ENCODE data around the gene TTC21B.
A peak's percentile ranks its signal among the peaks of the same experiment; 100 is the strongest.

TTC21B gene

DNA sequence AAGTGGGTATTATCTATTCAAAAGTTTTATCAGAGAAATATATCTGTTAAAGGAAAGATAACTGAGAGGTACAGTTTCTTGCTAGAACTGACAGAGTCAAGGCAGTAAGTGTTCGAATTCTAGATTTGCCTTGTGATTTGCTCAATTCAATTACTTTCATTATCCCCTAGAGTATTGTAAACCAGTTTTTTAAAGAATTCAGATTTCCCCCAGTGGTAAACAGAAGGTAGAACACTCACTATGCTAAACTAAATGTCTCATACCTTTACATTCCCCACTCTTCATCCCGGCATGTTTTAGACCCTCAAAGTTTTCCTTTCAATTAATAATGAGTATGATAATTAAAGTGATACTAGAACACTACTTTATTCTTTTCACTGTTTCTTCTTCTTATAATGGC lies 28.6 kb downstream of the TTC21B start:
- DNase-seq (ENCODE audit: low spot score): no peak

DNA sequence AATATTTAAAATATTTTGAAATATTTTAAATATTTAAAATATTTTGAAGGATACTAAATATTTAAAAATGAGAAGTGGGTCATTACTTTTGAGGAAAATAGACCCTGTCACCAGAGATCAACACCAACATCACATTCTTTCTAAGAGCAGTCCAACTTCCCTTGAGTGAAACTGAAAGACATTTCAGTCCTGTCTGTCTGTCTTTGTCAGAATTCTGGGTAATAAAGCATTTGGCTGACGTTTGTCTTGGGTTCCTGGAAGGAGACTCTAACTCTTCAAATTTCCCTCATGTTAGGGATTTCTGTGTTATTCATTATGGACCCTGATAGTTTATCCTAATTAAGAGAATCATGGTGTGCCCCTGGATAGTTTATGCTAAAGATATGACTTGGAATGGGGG lies 32.8 kb downstream of the TTC21B start:
- no peak for DNase-seq (ENCODE audit: low spot score)

DNA sequence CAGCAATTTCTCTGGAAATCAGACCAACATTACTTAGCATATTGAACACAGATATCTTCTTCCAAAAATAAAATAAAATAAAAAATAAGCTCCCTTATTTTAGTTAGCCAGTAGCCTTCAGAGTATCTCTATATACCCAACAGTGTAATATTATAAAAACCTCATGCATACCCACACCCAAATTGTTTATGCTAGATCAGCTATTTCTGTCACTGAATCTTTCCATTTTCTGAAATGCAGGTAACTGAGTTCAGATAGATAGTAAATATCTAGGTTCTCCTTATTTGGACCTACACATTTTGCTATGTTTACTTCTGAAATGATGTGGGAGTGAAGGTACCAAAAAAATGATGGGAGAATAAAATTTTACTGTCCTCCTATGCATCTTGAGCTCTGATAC lies 39.9 kb downstream of the TTC21B start:
- DNase-seq (ENCODE audit: low spot score): no peak

DNA sequence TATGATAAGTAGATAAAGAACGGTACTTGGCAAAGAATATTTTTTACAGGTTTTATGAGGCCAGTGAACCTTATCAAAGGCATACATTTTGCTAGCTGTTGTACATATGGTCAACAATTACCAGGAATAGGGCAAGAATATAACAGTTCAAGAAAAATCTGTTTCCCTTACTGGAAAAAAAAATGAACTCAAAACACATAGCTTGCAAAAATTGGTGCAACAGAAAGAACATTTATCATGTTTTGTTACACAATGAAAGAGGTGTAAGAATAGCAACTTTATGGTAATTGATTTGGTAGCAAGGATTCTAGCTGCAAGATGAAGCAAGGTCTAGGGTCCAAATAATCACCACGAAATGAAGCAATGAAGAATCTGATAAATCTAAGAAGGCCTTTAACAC lies 41.6 kb downstream of the TTC21B start:
- DNase-seq (ENCODE audit: low spot score): no peak

DNA sequence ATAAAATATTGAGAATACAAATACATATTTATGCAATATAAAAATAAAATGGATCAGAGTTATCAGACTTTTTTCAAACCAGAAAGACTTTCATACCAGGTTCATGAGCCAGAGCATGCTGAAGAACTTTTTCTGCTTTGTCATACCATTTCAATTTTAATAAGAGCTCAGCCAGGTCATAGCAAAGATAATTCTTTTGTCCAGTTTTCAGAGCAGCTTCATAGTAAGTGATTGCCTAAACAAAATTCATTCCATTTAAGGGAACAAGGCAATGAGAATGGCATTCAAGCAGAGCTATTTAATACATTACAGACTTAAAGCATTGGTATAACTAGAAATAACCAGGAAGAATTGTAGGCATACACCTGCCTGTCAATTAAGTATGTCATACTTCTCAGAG lies 42.3 kb downstream of the TTC21B start:
- peak; percentile 28 for DNase-seq (ENCODE audit: low spot score)

DNA sequence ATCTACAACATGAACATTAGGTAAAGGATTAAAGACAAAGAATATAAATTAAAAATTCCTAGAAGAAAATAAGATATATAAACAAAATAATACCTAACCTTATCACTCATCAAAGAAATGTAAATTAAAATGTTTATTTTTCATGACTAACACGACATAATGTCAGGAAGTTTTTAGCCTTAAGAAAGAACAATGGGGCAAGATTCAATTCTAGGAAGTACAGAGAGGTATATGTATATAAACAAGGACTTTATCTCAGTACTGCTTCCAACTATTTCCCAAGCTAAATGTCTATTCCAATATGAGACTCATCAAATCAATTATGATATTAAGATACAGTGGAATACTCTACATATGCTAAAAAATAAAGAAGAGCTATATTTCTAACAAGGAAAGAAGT lies 44.1 kb downstream of the TTC21B start:
- DNase-seq (ENCODE audit: low spot score): no peak

DNA sequence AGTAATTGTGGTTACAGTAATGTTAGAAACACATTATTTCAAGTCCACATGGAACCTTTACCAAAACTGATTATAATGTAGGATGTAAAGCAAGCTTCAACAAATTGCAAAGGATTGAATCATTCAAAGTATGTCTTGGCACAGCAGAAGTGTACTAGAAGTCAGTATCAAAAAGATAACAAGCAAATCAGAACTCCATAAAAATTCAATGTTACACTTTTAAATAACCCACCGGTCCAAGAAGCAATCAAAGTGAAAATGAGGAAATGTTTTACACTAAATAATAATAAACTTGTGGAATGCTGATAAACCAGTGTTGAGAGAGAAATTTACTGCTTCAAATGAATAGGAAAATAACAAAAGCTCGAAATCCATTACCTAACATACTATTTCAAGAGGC lies 47.7 kb downstream of the TTC21B start:
- DNase-seq (ENCODE audit: low spot score): no peak

DNA sequence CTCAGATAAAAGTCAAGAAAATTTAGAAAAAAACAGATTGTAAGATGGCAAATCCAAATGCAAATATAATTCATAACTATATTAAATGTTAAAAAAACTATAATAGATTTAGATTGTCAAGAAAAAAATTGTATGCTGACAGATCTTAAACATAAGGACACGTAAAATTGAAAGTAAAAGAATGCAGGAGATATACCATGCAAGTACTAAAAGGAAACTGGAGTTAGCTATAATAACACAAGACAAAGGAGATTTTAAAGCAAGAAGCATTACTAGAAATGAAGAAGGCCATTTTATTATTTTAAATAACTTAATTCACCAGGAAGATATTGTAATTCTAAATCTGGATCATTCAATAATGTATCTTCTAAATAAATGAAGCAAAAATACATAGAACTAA lies 48.3 kb downstream of the TTC21B start:
- no peak for DNase-seq (ENCODE audit: low spot score)

DNA sequence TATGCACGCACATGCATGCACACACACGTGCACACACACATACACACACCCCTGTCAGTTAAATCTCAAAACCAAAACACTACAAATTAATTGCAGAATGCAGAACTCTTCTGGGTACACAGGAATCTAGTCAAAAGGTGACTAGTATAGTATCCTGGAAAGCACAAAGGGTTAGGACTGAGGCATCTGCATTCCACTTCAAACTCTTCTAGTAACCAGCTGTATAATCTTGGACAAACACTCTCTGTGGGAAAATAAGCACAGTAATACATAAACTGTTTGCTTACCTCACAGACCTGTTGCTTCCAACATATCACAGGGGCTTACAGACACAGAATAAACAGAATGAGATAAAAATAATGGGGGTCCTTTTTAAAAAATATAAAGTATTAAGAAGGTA lies 49.1 kb downstream of the TTC21B start:
- no peak for DNase-seq (ENCODE audit: low spot score)

DNA sequence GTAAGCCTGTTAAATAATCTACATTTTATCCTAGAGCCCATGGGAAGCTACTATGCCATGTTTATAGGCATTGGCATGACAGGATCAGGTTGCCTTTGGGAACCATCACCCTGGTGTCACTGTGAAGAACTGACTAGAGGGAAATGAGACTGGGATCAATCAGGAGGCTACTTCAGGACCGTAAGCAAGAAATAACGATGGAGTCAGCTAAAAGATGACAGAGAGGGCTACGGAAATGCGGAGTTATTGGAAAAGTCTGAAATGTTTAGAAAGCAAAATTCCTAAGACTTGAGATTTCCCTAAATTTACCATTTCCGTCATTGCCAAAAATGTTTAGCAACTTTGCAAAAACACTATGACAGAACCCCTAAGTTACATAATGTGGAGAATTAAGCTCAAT lies 50.2 kb downstream of the TTC21B start:
- no peak for DNase-seq (ENCODE audit: low spot score)

DNA sequence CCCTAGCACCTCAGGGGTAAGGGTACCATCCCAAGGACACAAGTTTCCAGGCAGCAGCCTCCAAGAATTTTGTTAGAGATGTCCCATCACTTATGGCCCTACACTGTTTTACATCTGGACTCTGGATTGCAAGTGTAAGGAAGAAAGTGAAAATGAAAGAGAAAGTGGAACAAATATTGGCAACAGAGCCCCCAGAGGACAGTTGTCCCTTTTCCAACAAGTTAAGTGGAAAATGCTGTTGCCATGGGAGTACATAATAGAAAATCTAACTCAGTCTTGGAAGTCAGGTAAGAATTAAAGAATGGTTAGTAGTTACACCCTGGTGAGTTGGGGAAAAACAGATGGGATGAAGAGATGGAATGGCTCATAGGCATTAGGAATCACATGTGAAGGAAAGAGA lies 50.6 kb downstream of the TTC21B start:
- DNase-seq (ENCODE audit: low spot score): peak; percentile 14

DNA sequence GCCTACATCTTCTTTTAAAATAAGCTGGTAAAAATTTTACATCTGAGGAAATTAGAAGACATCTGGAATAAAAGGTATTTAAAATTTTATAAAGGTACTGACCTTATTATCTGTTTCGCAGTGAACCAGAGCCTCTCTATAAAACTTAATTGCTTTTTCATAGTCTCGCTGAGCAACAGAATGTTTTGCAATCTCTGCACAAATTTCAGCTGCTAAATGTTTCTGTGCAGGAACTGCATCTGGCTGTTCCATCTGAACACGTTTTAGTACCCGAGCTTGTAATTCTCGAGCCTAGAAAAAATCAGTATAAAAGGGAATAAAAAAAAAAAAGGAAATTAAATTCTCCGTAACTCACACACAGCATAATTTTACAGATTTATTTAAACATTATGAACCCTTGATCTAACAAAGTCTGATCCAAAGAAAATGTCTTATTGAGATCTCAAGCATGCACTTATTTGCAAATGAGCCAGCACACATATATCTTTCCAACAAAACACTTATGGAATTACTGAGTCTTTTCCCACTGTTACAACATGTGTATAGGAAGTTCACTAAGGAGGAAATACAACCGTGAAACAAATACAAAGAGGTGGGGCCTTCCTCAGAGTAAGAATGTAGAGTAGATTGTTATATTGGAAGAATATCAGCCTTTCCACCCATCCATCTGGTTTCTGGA lies 51.8 kb downstream of the TTC21B start:
- no peak for DNase-seq (ENCODE audit: low spot score)

DNA sequence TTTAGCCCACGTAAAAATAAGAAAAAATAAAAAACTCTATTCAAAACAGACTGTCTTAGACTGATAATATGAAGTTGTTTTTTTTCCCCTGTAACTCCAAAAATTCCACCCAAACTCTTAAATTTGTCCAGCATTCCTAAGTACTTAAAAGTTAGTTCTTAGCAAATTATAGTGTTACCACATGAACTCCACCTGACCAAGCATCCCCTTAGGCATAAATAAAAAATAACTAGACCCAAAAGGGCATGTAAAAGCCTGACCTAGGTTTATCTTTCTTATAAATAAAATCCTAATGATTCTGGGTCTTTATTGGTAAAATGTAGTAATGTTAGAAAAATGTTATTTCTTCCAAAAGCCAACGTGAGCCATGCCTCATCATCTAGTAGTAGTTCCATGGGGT lies 54.3 kb downstream of the TTC21B start:
- DNase-seq (ENCODE audit: low spot score): no peak

DNA sequence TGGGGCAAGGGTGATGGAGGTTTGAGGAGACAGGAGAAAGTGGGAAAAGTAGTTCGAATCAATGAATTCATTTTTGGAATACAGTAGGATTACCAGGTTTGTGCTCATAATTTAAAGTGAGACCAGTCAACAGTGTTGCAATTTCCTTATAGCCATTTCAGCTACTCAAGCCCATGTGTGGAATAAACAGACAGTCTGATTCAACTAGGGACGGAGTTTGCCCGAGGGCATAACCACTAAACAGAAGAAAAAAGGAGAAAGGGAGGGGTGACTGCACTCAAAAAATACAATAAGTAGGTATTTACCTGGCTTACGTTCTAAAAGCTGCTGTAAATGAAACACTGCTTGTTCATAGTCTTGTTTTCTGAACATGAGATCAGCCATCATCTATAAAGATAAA lies 55.2 kb downstream of the TTC21B start:
- no peak for DNase-seq (ENCODE audit: low spot score)

DNA sequence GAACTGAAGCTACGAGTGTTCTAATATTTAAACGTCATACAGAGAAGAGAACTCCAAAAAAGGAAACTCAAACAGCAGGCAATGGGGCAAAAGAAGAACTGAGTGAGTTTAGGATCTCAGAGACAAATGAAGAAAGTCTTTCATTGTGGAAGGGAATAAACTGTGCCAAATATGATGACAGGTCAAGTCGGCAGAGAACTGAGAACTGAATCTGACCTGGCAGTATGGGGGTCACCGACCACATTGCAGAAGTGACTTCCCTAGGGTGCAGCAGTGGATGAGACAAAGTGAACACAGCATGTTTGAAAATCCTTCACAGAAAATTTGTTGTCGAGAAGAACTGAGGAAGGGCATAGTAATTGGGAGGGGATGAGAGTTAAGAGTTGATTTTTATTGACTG lies 55.9 kb downstream of the TTC21B start:
- no peak for DNase-seq (ENCODE audit: low spot score)

DNA sequence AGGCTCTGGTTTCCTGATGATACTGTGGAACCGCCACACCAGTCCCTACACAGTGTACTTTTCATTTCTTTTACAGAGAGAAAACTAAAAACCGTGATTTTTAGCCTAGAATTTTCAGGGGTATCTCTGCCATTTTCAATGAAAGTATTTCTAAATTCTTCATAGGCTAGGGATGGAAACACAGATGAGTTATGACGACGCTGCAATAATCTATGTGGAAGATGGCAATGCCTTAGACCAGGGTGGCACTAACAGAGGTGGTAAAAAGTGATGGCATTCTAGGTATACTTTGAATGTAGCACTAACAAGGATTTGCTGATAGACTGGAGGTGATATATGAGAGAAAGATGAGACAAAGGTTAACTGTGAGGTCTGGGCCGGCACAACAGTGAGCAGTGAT lies 56.5 kb downstream of the TTC21B start:
- no peak for DNase-seq (ENCODE audit: low spot score)

DNA sequence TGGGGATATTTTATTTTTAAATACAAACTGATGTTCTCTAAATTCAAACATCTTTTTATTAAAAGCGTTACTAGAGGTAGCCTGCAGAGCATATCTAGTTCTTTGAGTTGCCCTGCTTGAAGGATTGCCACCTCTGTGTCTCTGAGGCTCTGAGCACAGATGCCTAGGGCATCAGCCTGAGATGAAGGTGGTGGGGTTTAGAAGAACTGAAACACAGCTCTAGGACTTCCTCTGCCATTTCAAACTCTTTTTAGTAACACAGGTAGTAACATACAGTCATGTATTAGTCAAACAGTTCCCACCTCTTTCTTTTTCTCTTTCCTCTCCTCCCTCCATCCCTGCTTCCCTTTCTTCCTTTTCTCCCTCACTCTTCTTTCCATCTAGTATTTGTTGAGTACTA lies 57.6 kb downstream of the TTC21B start:
- no peak for DNase-seq (ENCODE audit: low spot score)

DNA sequence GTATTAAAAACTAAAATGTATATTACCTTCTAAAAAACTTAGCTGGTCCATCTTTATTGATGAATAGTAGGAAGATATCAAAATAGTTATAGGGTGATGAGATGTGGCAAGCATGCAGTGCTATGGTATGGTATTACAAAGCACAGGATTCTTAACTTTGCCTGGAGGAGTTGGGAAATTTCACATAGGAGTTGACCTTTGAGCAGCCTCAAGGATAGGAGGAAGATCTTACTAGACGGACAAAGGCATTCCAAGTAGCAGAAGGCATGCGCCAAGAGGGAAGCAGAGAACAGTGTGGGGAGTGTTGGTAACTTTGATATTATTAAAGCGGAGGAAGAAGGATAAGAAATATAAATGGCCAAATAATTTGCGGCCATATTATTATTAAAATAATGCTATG lies 60.0 kb downstream of the TTC21B start:
- no peak for DNase-seq (ENCODE audit: low spot score)

DNA sequence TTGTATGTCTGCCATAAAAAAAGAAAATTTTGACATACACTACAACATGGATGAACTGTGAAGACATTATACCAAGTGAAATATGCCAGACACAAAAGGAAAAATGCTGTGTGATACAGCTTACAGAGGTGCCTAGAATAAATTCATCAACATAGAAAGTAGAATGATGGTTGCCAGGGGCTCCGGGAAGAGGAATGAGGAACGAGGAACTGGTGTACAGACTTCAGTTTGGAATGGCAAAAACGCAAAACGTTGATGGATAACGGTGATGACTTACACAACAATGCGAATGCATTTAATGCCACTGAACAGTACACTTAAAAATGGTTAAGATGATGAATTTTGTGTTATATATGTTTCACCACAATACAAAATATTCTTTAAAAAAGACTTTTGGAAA lies 61.0 kb downstream of the TTC21B start:
- no peak for DNase-seq (ENCODE audit: low spot score)

DNA sequence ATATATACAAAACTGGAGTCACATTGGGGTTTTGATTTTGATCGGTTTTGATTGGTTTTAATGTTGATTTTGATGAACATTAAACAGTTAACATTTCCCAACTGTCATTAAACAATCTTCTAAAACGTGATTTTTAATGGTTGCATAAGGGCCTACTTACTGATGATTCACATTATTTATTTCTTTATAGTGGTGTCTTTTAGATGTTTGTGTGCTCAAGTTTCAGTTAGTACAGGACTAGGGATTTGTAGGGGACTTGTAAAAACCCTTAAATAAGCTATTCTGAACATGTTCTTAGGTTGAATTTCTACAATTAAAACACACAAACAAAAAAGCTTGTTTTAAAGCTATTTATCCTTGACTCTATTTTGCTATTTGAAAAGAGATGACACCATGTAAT lies 61.6 kb downstream of the TTC21B start:
- no peak for DNase-seq (ENCODE audit: low spot score)

DNA sequence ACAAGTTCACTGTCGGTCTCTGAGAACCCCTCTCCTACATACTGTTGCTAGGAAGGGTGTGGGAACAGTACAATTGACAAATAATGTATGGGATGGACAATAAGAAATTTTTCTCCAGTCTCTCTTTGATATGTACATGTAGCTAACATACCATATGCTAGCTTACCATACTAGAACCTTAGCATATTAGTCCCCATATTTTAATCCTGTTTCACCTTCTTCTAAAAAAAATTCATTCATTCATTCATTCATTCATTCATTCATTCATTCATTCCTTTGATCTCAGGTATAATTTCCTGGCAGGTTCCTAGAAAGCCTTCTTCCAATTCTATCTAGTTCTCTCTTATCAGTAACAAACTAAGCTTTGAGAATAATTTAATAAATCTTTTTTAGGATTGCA lies 62.2 kb downstream of the TTC21B start:
- DNase-seq (ENCODE audit: low spot score): no peak

DNA sequence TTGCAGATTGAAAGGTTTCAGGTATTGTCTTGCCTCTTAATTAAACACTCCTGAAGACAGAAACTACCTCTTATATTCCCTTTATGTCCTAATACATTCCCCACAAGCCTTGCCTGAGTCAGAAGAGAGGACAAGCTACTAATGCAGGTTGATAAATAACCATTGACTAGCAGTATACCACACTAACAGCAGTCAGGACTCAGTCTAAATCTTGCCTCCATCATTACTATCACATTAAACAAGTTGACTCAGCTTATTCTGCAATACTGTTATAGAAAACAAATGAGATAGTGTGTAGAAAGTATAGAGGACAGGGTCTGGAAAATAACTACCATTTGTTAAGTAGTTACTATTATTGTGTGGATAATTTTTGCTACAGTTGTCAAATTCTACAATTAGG lies 63.8 kb downstream of the TTC21B start:
- no peak for DNase-seq (ENCODE audit: low spot score)

DNA sequence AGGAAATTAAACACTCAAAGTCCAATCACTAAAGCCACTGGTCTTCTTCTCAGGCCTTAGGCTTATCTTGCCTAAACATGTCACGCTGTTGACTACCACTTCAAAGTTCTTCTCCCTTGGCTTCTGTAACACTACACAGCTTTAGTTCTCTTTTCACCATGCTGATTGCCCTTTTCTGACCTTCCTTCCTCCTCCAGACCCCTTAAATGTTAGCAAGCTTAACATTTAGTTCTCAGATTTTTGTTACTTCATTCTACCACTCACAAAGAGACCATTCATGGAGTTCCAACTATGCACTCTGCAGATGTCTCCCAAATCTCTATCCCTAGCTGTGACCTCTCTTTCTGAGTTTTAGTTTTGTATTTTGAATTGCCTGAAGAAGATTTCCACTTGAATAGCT lies 64.4 kb downstream of the TTC21B start:
- no peak for DNase-seq (ENCODE audit: low spot score)

DNA sequence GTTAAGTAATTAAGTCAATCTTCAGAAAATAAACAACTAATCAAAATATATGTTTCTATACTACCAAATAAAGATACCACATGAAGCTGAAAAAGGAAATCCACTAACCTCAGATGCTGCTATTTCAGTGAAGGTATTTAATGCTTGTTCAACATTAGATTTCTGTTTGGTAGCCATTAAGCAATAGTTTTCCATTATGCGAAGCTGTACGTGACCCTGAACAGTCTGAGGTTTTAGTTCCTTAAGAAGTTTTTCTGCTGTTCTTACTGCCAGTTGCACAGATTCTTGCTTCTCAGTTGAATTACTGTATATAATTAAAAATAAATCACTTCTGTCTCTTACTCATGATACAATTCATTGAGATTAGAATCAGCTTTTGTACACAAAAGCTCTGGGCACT lies 65.4 kb downstream of the TTC21B start:
- no peak for DNase-seq (ENCODE audit: low spot score)
